Ovary (tissue), 9 donors: Measurements from ENCODE around the gene SCYGR1. TPM values are rescaled to one million over a fixed set of nuclear protein-coding genes. Genes with fewer than 3 reads are reported as not detected.
"Not testable (repeated sequence)": the region's sequence is repeated elsewhere in the genome, so short reads cannot be mapped to it uniquely, and the experiment has no call there.

Experiments
- DNase-seq, 5 donors: peaks; one replicate each; pipeline ENCODE4 v3.0.0-alpha.2; 2019 to 2020
- H3K27ac ChIP-seq, 2 donors: fragments of 200-600 bp; one replicate each; pipeline versions ENCODE4 v1.5.1 to v1.8.0; 2019 to 2022
- H3K27me3 ChIP-seq: fragments of 200-600 bp; one replicate; pipeline ENCODE4 v1.8.0; 2022
- H3K36me3 ChIP-seq: fragments of 200-600 bp; sonication (generic); one replicate; pipeline ENCODE4 v1.5.1; 2019
- H3K4me1 ChIP-seq: one replicate; pipeline ENCODE4 v1.8.1; 2013; ENCODE audit warnings: mild to moderate bottlenecking, moderate library complexity; ENCODE audit not compliant: insufficient read depth
- H3K4me3 ChIP-seq: fragments of 200-600 bp; sonication (generic); one replicate; pipeline ENCODE4 v1.5.1; 2017
- H3K9me3 ChIP-seq, 2 donors: fragments of 200-600 bp in 1 of 2; sonication (generic) in 1 of 2; one replicate each; pipeline versions ENCODE4 v1.5.1 to v1.8.1; 2013 to 2019; ENCODE audit warnings: mild to moderate bottlenecking in 1 of 2, moderate library complexity in 1 of 2
- CTCF ChIP-seq, 3 donors: fragments of 450-650 bp in 2 of 3; fragments of 200-600 bp in 1 of 3; IDR thresholded peaks; one replicate each; pipeline versions ENCODE4 v1.5.1 to v1.8.0; 2016 to 2022; ENCODE audit warnings: antibody characterized with exemption in 3 of 3, mild to moderate bottlenecking in 1 of 3
- EP300 ChIP-seq: sonication (generic); formaldehyde crosslinking; IDR thresholded peaks from one replicate; pipeline ENCODE4 v1.6.1; 2017; ENCODE audit warnings: antibody characterized with exemption
- POLR2A ChIP-seq: fragments of 450-650 bp; IDR thresholded peaks from one replicate; pipeline ENCODE4 v1.6.1; 2017; ENCODE audit warnings: antibody characterized with exemption, mild to moderate bottlenecking, moderate library complexity
- WGBS, 3 donors: extraction: QIAGEN DNeasy Blood & Tissue Kit in 1 of 3; methylation state at CpG; one replicate each; pipeline versions ENCODE4 v1.1.5 to v1.1.7; 2013 to 2017; 5-methylcytosine and 5-hydroxymethylcytosine counted together
- intact Hi-C, 4 donors: fragments of 100-400 bp; cut with DNase I; formaldehyde crosslinking; loops; one replicate each; pipeline versions ENCODE4 v1.11.0 to v1.15.1; 2022 to 2023
- polyA plus RNA-seq, 2 donors: library from polyadenylated mRNA; stranded (reverse); fragments of 200-250 nt in 1 of 2; fragments of 350-450 nt in 1 of 2; fragmentation: Illumina TruSeq in 1 of 2; extraction: RNeasy Lipid Tissue Mini Kit (QIAGEN cat#74804) in 1 of 2; gene quantifications; one replicate each; pipeline ENCODE4 v1.2.3, GENCODE V29; 2013 to 2014
- total RNA-seq, 7 donors: library from RNA; depleted of rRNA in 2 of 7; stranded (reverse); fragments of >200 nt in 2 of 7; fragmentation: NEBNext Ultra II Directional in 3 of 7; extraction: Animal tissue kit (Norgen Biotek cat#: 25700) in 3 of 7; gene quantifications; one replicate each; pipeline versions ENCODE4 v1.1.0 to v1.2.4, GENCODE V29; 2016 to 2023
- donor health status: DM: no; HTN: no; CAD: no; lungs with moderate emphysema.
- donor health status: DM: no; HTN: no; CAD: no.
- donor health status: Bipolar disorder and iron deficiency.
- donor health status: DM: yes; HTN: yes; CAD: no.
- donor health status: DM: no; HTN: no; CAD: no.
- donor health status: DM: yes; HTN: yes; CAD: no.

SCYGR1 gene
- total and polyA plus RNA-seq, 9 donors = not detected

DNA sequence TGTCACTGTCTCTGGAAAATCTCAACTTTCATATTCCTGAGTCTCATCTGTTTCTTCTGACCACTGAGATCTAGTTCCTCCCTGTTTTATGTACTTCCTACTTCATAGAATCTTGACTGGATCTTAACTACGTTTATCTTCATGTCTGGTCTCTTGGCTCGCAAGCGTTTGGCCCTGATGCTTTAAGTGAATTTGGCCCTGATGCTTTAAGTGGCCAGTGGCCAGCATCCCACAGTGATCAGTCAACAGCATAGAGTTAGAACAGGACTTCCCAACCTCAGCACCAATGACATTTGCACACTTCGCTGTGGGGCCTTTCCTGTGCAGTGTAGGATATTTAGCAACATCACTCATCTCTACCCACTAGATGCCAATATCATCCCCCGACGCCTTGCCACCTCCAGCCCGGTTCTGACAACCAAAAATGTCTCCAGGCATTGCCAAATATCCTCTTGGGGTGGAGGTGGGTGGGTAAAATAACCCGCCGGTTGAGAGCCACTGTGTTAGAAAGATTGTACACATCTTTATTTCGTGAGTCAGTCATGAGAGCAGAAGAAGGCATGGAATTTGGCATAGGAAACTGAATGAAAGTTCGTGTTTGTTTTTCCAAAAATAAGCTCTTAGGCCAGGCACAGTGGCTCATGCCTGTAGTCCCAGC lies 20.9 kb downstream of the SCYGR1 start:
- intact Hi-C loops = no loop called here
- TF ChIP-seq CTCF (IDR thresholded peaks at IDR 0.05) (no peak), POLR2A (no peak), EP300 (no peak)
- no peak for DNase-seq
- H3K36me3 ChIP-seq = no peaks in the 10 kb centered on the region
- H3K27me3 ChIP-seq = no peaks in the 10 kb centered on the region
- H3K27ac ChIP-seq = no peak overlapping the region
- H3K9me3 ChIP-seq = no peaks in the 10 kb centered on the region
- 58 to 63% (median 59%) methylated on average over 11 of the region's 11 CpGs for WGBS, 3 donors
- no peaks in the 10 kb centered on the region for H3K4me1 ChIP-seq
- no peak overlapping the region for H3K4me3 ChIP-seq

DNA sequence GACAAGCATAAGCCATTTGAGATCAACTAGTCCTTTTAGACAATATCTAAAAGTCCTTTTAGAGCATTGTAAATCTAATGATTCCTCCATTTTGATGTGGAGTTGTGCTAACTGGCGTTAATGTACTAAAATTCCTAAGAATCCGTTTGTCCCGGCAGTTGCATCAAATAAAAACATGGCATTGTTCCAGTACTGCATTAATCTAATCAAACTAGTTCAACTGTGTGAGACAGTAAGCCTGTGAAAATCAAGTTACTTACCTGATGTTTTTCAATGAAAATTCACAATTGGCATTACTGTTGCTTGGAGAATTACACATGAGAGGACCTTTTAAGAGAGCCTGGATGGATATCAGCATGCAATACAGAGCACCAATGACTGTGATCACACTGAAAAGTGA lies 21.9 kb downstream of the SCYGR1 start:
- WGBS, 3 donors = 10 to 53% (median 17%) methylated on average over 3 of the region's 3 CpGs
- intact Hi-C loops = no loop called here
- Histone ChIP-seq H3K27me3 (no peaks in the 10 kb centered on the region), H3K27ac (no peak overlapping the region), H3K4me3 (no peak overlapping the region), H3K4me1 (no peaks in the 10 kb centered on the region), H3K9me3 (no peaks in the 10 kb centered on the region), H3K36me3 (no peaks in the 10 kb centered on the region)
- no peak for DNase-seq
- TF ChIP-seq CTCF (IDR thresholded peaks at IDR 0.05) = no peak
- no peak for TF ChIP-seq POLR2A
- no peak for TF ChIP-seq EP300

DNA sequence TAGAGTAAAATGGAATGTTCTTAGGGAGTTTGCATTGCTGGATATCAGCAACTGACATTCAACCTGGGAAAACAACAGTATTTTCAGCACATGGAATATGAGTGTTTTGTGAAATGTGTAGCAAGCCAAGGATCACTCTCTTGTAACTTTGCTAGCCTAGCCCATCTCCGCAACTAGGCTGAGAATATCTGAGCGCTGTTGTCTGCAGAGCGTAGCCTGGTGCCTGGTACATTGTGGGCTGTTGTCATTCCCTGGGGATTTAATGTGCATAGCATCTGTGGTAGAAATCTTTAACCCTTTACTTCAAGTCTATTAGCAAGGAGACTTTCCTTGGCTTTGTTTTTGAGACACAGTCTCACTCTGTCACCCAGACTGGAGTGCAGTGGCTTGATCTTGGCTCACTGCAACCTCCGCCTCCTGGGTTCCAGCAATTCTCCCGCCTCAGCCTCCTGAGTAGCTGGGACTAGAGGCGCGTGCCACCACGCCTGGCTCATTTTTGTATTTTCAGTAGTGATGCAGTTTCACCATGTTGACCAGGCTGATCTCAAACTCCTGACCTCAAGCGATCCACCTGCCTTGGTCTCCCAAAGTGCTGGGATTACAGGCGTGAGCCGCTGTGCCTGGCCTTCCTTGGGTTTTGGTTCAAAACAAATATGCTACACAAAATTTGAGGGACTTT lies 23.0 kb downstream of the SCYGR1 start:
- intact Hi-C loops, H3K27me3 ChIP-seq, DNase-seq, H3K27ac ChIP-seq, H3K4me1 ChIP-seq, H3K36me3 ChIP-seq, H3K4me3 ChIP-seq, H3K9me3 ChIP-seq: not testable (repeated sequence)
- WGBS, 3 donors = 75 to 76% (median 76%) methylated on average over 11 of the region's 11 CpGs

DNA sequence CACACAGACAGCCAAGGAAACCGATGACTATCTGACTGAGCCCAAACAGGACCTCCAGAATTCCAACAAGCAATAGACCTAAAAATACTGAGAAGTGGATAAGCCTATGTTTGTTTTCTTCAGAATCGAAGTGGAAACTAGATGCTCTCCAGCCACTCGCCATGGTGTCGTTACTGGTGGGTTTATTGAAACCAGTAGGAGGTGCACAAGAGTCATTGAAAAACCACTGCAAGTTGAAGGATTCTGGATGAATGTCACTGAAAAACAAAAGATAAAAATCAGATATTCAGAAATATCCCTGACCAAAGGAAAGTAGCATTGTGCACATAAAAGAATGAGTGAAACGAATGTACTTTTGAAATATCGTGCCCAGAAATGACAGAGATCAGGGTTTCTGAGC lies 24.0 kb downstream of the SCYGR1 start:
- 92 to 95% (median 95%) methylated on average over 6 of the region's 6 CpGs for WGBS, 3 donors
- no peak for DNase-seq

More for the DNA sequence above, 24.0 kb downstream of the SCYGR1 start:
- Histone ChIP-seq H3K27ac (no peak overlapping the region), H3K4me1 (no peaks in the 10 kb centered on the region), H3K4me3 (no peak overlapping the region), H3K9me3 (no peaks in the 10 kb centered on the region), H3K27me3 (no peaks in the 10 kb centered on the region), H3K36me3 (no peaks in the 10 kb centered on the region)
- intact Hi-C loops = no loop called here
- TF ChIP-seq EP300 (no peak), CTCF (IDR thresholded peaks at IDR 0.05) (no peak), POLR2A (no peak)
